22Rv1 (cell line): Measurements from ENCODE around the gene ACSL4.
"Not testable (repeated sequence)": the region's sequence is repeated elsewhere in the genome, so short reads cannot be mapped to it uniquely, and the experiment has no call there.

ENCODE experiments used
- ZFX ChIP-seq: fragments of 450-650 bp; IDR thresholded peaks from 2 replicates; pipeline ENCODE4 v1.6.1; 2017; ENCODE audit warnings: antibody characterized with exemption, borderline replicate concordance
- TF ChIP-seq, protein P1 (sequence below): fragments of 450-650 bp; IDR thresholded peaks from 2 replicates; pipeline ENCODE4 v1.5.1; 2017; ENCODE audit warnings: mild to moderate bottlenecking

DNA sequence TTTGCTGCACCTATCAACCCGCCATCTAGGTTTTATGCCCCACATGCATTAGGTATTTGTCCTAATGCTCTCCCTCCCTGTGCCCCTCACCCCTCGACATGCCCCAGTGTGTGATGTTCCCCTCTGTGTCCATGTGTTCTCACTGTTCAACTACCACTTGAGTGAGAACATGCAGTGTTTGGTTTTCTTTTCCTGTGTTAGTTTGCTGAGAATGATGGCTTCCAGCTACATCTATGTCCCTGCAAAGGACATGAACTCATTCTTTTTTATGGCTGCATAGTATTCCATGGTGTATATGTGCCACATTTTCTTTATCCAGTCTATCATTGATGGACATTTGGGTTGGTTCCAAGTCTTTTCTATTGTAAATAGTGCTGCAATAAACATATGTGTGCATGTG is 95.6 kb downstream of the ACSL4 start:
- TF ChIP-seq, protein P1, sequence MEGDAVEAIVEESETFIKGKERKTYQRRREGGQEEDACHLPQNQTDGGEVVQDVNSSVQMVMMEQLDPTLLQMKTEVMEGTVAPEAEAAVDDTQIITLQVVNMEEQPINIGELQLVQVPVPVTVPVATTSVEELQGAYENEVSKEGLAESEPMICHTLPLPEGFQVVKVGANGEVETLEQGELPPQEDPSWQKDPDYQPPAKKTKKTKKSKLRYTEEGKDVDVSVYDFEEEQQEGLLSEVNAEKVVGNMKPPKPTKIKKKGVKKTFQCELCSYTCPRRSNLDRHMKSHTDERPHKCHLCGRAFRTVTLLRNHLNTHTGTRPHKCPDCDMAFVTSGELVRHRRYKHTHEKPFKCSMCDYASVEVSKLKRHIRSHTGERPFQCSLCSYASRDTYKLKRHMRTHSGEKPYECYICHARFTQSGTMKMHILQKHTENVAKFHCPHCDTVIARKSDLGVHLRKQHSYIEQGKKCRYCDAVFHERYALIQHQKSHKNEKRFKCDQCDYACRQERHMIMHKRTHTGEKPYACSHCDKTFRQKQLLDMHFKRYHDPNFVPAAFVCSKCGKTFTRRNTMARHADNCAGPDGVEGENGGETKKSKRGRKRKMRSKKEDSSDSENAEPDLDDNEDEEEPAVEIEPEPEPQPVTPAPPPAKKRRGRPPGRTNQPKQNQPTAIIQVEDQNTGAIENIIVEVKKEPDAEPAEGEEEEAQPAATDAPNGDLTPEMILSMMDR, result not testable (repeated sequence)
- not testable (repeated sequence) for TF ChIP-seq ZFX
